Ureter (tissue), 1 donor: ENCODE measurements around the gene GFY. TPM values are rescaled to one million over a fixed set of nuclear protein-coding genes. Genes with fewer than 3 reads are reported as not detected.
A peak's percentile ranks its signal among the peaks of the same experiment; 100 is the strongest.
"Not testable (repeated sequence)": the region's sequence is repeated elsewhere in the genome, so short reads cannot be mapped to it uniquely, and the experiment has no call there.

ENCODE experiments used
- DNase-seq: peaks from one replicate; pipeline ENCODE4 v3.0.0-alpha.2; 2020; ENCODE audit warnings: low spot score
- total RNA-seq: library from RNA; stranded (reverse); gene quantifications from one replicate; pipeline ENCODE4 v1.2.4, GENCODE V29; 2023
- donor health status: DM: yes; HTN: yes; CAD: no.

The GFY gene
- total RNA-seq, 1 donor from 2014 or later = not detected

GRCh38 chr19:49468746-49469447 lies 43.7 kb downstream of the GFY start:
- DNase-seq = peak; percentile 83

DNA sequence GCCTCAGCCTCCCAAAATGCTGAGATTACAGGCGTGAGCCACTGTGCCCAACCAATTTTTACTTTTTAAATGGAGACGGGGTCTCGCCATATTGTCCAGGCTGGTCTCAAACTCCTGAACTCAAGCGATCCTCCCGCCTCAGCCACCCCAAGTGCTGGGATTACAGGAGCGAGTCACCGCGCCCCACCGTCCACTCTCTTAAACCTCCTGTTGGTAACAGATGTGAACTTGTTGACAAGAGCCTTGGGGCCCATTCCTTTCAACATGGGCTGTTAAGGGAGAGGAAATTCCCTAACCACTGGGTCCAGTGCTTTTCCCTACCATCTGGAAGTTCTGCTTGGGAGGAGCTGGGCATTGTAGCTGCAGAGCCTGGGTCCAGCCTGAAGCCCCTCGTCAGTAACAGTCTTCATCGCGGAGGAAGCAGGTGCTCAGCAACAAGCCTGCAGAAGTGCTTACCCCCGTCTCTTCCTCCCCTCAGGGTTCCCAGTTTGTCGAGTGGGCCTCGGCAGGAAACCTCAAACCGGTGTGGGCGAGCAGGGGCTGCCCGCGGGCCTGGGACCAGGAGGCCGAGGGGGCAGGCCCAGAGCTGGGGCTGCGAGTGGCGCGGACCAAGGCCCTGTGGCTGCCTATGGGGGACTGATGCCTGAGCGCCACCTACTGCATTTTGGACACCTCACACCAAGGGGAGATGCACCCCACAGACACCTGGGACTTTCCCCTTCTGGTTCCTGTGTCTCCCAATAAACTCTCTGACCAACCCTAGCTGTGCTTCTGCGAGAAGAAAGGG lies 44.8 kb downstream of the GFY start:
- DNase-seq = no peak

DNA sequence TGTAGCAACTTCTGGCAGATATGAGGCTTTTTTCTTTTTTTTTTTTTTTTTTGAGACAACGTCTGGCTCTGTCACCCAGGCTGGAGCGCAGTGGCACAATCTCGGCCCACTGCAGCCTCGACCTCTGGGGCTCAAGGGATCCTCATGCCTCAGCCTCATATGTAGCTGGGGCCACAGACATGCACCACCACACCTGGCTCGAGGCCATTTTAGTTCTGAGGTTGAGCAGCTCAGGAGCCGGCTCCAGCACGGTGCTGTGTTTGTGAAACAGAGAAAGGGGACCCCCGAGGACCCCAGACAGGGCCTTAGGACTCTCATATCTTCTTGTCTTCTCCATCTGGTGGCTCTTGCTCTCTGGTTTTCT lies 45.4 kb downstream of the GFY start:
- no peak for DNase-seq

DNA sequence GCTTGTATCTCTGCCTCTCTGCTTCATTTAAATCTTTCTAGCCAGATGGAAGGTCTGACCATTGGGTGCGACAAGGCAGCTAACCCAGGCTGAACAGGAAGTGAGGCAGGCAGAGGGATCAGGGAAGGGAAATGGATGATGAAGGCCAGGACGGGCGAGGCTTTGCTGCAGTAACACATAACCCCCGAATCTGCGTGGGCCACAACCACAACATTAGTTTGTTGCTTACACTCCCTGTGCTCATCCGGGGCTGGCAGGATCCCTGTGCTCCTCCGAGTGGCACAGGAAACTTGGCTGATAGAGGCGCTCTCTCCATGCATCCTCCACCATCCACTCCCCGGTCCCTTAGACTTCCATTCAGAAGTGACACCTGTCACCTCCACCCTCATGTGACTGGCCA lies 47.7 kb downstream of the GFY start:
- no peak for DNase-seq

DNA sequence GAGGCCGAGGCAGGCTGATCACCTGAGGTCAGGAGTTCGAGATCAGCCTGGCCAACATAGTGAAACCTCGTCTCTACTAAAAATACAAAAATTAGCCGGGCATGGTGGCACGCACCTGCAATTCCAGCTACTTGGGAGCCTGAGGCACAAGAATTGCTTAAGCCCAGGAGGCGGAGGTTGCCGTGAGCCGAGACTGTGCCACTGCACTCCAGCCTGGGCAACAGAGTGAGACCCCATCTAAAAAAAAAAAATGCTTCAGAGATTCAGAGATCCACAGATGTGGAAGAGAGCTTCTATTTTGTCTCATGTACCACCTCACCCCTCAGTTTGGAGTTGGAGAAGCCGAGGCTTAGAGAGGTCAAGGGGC lies 48.3 kb downstream of the GFY start:
- DNase-seq = not testable (repeated sequence)

DNA sequence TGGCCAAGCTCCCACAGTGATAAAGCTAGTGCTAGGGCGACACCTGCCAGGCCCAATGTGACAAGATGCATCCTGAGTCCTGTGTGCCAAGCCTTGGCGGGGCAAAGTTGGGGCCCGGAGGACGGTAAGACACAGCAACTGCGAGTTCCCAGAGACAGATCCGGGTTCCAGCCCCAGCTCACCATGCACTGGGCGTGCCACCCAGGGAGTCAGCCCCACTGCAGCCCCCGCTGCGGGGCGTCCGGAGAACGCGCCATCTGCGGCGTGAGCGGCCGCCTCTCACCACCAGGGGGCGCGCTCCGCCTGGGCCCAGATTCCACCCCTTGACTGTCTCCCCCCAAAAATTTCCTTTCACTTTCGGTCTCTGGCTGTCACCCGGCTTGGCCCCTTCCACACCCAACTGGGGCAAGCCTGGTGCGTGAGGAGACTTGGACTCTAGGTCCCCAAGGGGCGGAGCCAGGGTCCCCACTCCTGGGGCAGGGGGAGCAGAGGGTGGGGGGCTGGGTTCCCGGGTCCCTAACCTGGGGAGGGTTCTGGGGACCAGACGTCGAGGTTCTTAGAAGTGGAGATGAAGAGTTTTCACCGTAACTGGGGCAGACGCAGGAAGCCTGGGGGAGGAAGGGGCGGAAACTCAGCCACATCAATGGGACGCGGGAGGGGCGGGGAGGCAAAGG lies 48.8 kb downstream of the GFY start, which contains the start of gene FLT3LG:
TSS of gene FLT3LG (plus strand) at position 348 of the 674 bp plus-strand sequence. CDS start 425 bp downstream, outside the sequence.
- DNase-seq = peak; percentile 82

DNA sequence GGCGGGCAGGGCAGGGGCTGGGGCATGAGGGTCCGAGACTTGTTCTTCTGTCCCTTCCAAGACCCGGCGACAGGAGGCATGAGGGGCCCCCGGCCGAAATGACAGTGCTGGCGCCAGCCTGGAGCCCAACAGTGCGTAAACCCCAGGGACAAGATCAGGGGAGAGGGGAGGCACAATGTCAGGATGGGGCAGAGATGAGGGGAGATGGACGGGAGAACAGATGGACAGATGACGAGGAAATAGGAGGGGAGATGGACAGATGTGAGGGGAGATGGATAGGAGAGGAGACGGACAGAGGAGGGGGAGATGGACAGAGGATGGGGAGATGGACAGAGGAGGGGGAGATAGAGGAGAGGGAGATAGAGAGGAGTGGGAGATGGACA lies 49.3 kb downstream of the GFY start:
- DNase-seq = no peak

DNA sequence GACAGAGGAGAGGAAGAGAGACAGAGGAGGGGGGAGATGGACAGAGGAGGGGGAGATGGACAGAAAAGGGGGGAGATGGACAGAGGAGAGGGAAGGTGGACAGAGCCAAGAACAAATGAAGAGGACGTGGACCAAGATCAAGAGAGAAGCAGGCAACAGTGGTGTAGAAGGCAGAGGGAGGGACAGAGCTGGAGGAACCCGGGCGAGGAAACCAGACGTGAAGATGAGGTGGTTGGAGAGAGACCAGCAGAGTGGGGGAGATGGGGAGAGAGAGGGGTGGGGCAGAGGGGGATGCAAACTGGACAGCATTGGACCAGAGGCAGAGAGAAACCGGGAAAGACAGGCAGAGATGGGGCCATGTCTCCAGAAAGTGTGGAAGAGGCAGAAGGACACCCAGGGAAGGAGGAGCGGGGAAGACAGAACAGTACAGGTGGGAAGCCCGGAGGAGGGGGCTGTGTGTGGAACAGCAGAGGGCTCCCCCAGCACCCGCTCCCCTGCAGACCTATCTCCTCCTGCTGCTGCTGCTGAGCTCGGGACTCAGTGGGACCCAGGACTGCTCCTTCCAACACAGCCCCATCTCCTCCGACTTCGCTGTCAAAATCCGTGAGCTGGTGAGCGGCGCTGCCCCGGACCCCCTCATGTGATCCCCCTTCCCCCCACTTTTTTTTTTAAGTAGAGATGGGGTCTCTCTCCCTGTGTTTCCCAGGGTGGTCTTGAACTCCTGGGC lies 50.2 kb downstream of the GFY start:
- DNase-seq = no peak

GRCh38 chr19:49475995-49476880 lies 51.0 kb downstream of the GFY start:
- no peak for DNase-seq

Other genes with a start within 250 kb of the GFY start
- gene SLC6A16, start 100.2 kb upstream of the GFY start, total RNA-seq = 2.2 TPM
- gene CD37, start 90.0 kb upstream of the GFY start, total RNA-seq = 11.0 TPM
- 22.9 TPM for gene TEAD2, start 63.0 kb upstream of the GFY start, total RNA-seq
- gene DKKL1, start 61.5 kb upstream of the GFY start, total RNA-seq = 0.62 TPM
- not detected for gene KASH5, start 37.1 kb upstream of the GFY start, total RNA-seq
- gene PTH2, start 1.9 kb upstream of the GFY start, total RNA-seq = not detected
- 0.55 TPM for gene SLC17A7, start 16.1 kb downstream of the GFY start, total RNA-seq
- 47.4 TPM for gene PIH1D1, start 26.4 kb downstream of the GFY start, total RNA-seq
- 24.0 TPM for gene ALDH16A1, start 27.8 kb downstream of the GFY start, total RNA-seq
- 12.7 TPM for gene FLT3LG, start 48.8 kb downstream of the GFY start, total RNA-seq
- 3,508 TPM for gene RPL13A, start 62.2 kb downstream of the GFY start, total RNA-seq
- 1,912 TPM for gene RPS11, start 71.0 kb downstream of the GFY start, total RNA-seq
- gene FCGRT, start 87.3 kb downstream of the GFY start, total RNA-seq = 106 TPM
- 18.6 TPM for gene RCN3, start 102.6 kb downstream of the GFY start, total RNA-seq
- 35.6 TPM for gene NOSIP, start 155.2 kb downstream of the GFY start, total RNA-seq
- 13.2 TPM for gene PRRG2, start 155.9 kb downstream of the GFY start, total RNA-seq
- gene PRR12, start 165.8 kb downstream of the GFY start, total RNA-seq = 40.6 TPM
- gene RRAS, start 214.8 kb downstream of the GFY start, total RNA-seq = 59.1 TPM
- gene SCAF1, start 216.8 kb downstream of the GFY start, total RNA-seq = 55.7 TPM
- gene IRF3, start 240.5 kb downstream of the GFY start, total RNA-seq = 108 TPM
- gene BCL2L12, start 240.5 kb downstream of the GFY start, total RNA-seq = 12.6 TPM